GM23338 (cell line): ENCODE data around the gene CHN1.

ENCODE experiments used
- CREB1 ChIP-seq: fragments of 250-450 bp; sonication (Bioruptor Pico); IDR thresholded peaks from 2 replicates; pipeline ENCODE4 v1.5.0; 2020; ENCODE audit warnings: low read depth, mild to moderate bottlenecking, moderate library complexity
- EZH2 ChIP-seq: fragments of 200-600 bp; sonication (generic); IDR thresholded peaks from one replicate; pipeline ENCODE4 v1.8.0; 2017; ENCODE audit warnings: antibody characterized with exemption, mild to moderate bottlenecking, low read depth; ENCODE audit not compliant: unreplicated experiment
- EZH2phosphoT487 ChIP-seq: fragments of 200-600 bp; sonication (generic); IDR thresholded peaks from one replicate; pipeline ENCODE4 v1.8.1; 2018; ENCODE audit warnings: antibody characterized with exemption; ENCODE audit not compliant: unreplicated experiment
- JUNB ChIP-seq: IDR thresholded peaks from one replicate; pipeline ENCODE4 v1.6.1; 2016; ENCODE audit warnings: antibody characterized with exemption; ENCODE audit not compliant: unreplicated experiment
- NANOG ChIP-seq: IDR thresholded peaks from 2 replicates; pipeline ENCODE4 v1.6.1; 2016; ENCODE audit warnings: antibody characterized with exemption, borderline replicate concordance
- POLR2AphosphoS5 ChIP-seq: IDR thresholded peaks from 2 replicates; pipeline ENCODE4 v1.6.1; 2016; ENCODE audit warnings: antibody characterized with exemption, low read depth
- ZNF114 ChIP-seq: fragments of 250-450 bp; sonication (Bioruptor Pico); IDR thresholded peaks from 2 replicates; pipeline ENCODE4 v1.5.0; 2020; ENCODE audit warnings: mild to moderate bottlenecking, moderate library complexity
- TF ChIP-seq, protein P1 (sequence below), 2 experiments: fragments of 200-600 bp in 1 of 2; sonication (generic) in 1 of 2; conservative IDR thresholded peaks; 2 replicates each; pipeline versions ENCODE4 v1.5.1 to v1.6.1; 2016 to 2017; ENCODE audit warnings: antibody characterized with exemption in 2 of 2, low read depth in 2 of 2, mild to moderate bottlenecking in 2 of 2, moderate library complexity in 1 of 2
- TF ChIP-seq, protein P2 (sequence below): IDR thresholded peaks from one replicate; pipeline ENCODE4 v1.6.1; 2018; ENCODE audit warnings: antibody characterized with exemption; ENCODE audit not compliant: unreplicated experiment

DNA sequence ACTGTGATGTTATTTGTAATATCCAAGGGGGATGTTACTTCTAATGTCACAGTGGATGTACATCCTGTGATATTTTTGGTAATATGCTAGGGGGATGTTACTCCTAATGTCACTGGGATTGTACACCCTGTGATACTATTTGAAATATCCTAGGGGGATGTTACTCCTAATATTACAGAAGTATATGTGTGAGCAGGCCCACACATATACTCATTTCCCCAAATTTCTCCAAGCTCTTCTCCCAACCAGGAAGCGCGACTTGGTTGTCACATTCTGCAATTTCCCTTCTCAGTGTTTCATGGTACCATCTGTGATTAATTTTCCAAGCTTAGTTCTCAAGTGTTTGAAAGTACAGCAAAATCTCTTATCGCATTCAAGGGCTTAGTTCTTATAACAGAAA is 29.5 kb upstream of the CHN1 start:
- TF ChIP-seq, protein P1, sequence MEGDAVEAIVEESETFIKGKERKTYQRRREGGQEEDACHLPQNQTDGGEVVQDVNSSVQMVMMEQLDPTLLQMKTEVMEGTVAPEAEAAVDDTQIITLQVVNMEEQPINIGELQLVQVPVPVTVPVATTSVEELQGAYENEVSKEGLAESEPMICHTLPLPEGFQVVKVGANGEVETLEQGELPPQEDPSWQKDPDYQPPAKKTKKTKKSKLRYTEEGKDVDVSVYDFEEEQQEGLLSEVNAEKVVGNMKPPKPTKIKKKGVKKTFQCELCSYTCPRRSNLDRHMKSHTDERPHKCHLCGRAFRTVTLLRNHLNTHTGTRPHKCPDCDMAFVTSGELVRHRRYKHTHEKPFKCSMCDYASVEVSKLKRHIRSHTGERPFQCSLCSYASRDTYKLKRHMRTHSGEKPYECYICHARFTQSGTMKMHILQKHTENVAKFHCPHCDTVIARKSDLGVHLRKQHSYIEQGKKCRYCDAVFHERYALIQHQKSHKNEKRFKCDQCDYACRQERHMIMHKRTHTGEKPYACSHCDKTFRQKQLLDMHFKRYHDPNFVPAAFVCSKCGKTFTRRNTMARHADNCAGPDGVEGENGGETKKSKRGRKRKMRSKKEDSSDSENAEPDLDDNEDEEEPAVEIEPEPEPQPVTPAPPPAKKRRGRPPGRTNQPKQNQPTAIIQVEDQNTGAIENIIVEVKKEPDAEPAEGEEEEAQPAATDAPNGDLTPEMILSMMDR (conservative IDR thresholded peaks at IDR 0.05; ENCODE audit: low read depth in 2 of 2): no peak
- TF ChIP-seq EZH2phosphoT487: no peak
- no peak for TF ChIP-seq EZH2
- TF ChIP-seq POLR2AphosphoS5: no peak
- TF ChIP-seq NANOG: no peak
- no peak for TF ChIP-seq CREB1 (CRISPR knock-in tag)
- TF ChIP-seq JUNB: no peak
- TF ChIP-seq, protein P2, sequence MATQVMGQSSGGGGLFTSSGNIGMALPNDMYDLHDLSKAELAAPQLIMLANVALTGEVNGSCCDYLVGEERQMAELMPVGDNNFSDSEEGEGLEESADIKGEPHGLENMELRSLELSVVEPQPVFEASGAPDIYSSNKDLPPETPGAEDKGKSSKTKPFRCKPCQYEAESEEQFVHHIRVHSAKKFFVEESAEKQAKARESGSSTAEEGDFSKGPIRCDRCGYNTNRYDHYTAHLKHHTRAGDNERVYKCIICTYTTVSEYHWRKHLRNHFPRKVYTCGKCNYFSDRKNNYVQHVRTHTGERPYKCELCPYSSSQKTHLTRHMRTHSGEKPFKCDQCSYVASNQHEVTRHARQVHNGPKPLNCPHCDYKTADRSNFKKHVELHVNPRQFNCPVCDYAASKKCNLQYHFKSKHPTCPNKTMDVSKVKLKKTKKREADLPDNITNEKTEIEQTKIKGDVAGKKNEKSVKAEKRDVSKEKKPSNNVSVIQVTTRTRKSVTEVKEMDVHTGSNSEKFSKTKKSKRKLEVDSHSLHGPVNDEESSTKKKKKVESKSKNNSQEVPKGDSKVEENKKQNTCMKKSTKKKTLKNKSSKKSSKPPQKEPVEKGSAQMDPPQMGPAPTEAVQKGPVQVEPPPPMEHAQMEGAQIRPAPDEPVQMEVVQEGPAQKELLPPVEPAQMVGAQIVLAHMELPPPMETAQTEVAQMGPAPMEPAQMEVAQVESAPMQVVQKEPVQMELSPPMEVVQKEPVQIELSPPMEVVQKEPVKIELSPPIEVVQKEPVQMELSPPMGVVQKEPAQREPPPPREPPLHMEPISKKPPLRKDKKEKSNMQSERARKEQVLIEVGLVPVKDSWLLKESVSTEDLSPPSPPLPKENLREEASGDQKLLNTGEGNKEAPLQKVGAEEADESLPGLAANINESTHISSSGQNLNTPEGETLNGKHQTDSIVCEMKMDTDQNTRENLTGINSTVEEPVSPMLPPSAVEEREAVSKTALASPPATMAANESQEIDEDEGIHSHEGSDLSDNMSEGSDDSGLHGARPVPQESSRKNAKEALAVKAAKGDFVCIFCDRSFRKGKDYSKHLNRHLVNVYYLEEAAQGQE: no peak
- TF ChIP-seq ZNF114: no peak
